Stimulated activated CD8-positive, alpha-beta memory T cell treated with anti-CD3 and anti-CD28 coated beads, Interleukin-4, amount 100 ng/mL, for 4 hours (primary cell): ENCODE data around the gene PXMP2.
"Not testable (repeated sequence)": the region's sequence is repeated elsewhere in the genome, so short reads cannot be mapped to it uniquely, and the experiment has no call there.

Experiments
- DNase-seq, 2 donors: peaks; one replicate each; pipeline ENCODE4 v3.0.0-alpha.2; 2020; ENCODE audit warnings: low read depth in 2 of 2, low spot score in 1 of 2

Gene PXMP2

DNA sequence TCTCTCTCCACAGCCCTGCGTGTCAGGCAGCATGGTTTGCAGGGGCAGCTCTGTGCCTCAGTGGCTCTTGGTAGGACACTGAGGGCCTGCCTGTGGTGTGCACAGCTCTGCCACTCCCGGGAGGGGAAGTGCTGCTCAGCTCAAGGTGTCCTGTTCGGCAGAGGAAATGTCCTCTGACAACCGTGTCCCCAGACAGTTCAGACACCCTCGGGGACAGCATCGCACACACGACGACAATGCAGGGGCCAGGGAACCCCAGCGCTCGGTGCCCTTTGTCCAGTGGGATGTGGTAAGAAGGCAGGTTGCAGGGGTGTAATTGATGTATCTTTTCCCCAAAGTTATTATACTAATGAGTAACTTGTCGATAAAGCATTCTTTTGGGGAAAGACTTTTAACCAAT lies 60.0 kb downstream of the PXMP2 start:
- no peak for DNase-seq

DNA sequence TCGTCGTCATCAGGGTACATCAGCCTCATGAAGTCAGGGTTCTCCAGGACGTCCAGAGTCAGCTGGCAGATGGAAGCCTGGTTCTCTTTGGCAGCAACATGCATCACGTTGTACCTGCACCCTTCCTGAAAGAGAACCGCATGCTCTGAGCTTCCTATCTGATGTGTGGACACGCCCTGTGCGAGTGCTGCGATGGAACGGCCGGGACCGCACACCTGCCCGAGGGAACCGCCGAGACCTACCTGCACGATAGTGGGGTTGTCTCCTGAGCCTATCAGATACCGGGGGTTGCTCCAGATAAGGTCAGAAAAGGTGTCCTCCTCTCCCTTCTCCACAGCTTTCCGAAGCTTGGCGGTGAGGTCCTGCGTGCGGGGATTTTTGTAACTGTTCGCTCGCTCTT lies 60.5 kb downstream of the PXMP2 start:
- no peak for DNase-seq

DNA sequence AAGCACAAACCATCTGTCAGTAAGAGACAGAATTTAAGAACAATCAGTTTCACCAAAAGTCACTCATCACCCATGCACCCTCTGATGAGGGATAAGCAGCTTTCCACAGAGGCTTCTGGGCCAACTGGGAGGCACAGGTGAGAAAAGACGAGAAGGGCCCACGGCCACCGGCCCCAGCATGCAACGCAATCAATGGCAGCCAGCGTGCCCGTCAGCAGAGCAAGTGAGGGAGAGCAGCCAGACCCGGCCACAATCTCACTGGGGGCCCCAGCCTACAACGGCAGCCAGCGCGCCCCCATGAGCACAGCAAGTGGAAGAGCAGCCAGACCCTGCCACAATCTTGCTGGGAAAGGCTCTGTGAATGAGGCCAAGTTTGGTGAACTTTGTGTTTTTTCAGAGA lies 60.9 kb downstream of the PXMP2 start:
- no peak for DNase-seq

DNA sequence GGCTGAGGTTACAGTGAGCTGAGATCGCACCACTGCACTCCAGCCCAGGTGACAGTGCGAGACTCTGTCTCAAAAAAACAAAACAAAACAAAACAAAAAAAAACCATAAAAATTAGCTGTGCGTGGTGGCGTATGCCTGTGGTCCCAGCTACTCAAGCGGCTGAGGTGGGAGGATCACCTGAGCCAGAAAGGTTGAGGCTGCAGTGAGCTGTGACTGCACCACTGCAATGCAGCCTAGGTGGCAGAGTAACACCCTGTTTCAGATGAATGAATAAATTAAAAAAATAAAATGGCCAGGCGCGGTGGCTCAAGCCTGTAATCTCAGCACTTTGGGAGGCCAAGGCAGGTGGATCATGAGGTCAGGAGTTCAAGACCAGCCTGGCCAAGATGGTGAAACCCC lies 66.3 kb downstream of the PXMP2 start:
- not testable (repeated sequence) for DNase-seq

DNA sequence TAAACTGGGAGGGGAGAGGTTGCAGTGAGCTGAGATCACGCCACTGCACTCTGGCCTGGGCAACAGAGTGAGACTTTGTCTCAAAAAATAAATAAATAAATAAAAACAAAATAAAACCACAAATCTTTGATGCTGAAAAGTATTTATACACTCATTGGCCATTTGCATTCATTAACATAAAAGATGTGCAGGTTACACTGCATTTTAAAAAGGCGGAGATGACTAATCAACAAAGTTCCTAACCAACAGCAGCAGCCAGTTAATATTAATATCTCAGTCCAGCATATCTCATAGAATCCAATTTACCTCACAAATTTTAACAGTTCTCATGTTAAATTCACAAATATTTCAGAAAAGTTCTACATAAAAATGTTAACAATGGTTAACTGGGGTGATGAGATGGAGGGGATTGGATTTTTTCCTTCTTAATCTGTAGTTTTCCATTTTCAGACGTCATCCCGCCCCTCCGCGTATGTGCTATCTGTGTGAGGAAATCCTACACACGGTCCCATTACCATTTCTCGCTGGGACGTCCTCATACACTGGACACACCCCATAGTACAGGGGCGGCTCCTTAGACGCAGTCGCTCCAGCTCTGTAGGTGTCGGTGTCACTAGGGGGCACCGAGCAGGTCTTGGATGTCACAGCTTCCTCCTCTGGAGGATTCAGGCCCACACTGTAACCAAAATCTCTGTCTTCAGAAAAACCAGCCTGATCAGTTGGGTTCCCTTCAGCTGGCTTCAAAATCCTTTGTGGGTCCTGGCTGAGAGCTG lies 67.0 kb downstream of the PXMP2 start:
- no peak for DNase-seq
